Glomerular endothelial cell (primary cell): ENCODE measurements around the gene PRSS16. TPM values are rescaled to one million over a fixed set of nuclear protein-coding genes. Genes with fewer than 3 reads are reported as not detected.

Experiments
- DNase-seq: peaks from one replicate; pipeline ENCODE4 v3.0.0-alpha.2; 2011; ENCODE audit warnings: low read depth, low spot score; ENCODE audit errors: extremely low read depth
- total RNA-seq: library from RNA; depleted of rRNA; stranded (reverse); fragments of >200 nt; gene quantifications from 2 replicates; pipeline ENCODE4 v1.2.3, GENCODE V29; 2015

Gene PRSS16
- total RNA-seq, 1 donor from 2014 or later: not detected

DNA sequence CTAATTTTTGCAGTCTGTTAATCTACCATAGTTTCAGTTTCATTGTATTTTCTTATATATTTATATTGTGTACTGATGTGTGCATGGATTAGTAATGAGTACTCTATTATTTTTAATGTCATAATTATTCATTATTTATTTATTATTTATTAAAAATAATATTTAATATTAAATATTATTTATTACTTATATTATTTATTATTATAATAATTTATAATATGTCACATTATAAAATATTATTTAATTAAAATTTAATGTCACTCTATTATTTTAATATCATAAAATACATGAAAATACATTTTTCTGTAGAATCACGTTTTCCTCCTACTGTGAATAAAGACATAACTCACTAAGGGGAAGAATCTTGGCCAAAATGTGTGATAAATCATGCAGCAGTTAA, 34.1 kb downstream of the PRSS16 start:
- DNase-seq: no peak

DNA sequence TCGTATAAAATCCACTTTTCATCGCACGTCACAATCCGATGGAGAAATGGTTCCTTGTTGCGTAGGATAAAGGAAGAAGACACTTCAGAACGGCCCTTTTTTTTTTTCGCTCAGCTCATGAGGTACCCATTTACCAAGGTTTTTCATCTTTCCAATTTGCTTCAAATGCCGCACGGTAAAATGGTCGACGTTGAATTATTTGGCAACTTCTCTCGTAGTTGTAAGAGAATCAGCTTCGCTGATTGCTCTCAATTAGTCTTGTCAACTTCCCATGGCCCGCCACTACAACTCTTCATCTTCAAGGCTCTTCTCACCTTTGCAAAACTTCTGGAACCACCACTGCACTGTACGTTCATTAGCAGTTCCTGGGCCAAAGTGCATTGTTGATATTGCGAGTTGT, 35.8 kb downstream of the PRSS16 start:
- DNase-seq: no peak

DNA sequence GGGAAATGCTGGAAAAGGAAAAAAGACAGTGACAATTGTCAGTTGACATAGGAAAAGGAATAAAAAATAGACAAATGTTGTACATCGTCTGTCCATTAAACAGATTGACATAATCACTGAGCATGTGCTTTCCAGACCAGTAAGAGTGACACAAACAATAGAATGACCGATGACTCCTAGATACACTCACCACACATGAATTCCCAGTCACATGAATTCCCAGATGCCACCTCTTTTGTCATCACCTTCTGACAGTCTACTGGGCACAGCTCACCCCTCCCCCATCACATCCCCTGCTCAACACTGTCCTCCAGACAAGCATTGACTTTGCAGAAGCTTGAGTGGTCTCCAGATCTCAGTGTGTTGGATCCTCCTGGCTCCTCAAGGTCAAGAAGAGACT, 38.6 kb downstream of the PRSS16 start:
- no peak for DNase-seq

DNA sequence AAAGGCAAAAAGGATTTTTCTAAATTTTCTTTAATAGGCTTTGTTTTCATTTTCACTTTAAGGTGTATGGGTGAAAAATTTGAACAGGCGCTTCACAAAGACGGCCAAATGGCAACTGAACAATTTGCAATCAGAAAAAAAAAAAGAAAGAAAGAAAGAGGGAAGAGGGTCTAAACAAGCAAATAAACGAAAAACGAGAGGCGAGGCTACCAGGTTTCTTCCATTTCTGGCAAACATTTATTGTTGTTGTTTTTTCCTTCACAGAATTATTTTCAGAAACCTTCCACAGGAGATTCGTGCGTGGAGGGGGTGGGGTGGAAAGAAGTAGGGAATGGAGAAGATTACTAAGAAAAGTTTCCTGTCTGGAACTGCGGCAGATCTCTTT, 40.2 kb downstream of the PRSS16 start:
- no peak for DNase-seq

DNA sequence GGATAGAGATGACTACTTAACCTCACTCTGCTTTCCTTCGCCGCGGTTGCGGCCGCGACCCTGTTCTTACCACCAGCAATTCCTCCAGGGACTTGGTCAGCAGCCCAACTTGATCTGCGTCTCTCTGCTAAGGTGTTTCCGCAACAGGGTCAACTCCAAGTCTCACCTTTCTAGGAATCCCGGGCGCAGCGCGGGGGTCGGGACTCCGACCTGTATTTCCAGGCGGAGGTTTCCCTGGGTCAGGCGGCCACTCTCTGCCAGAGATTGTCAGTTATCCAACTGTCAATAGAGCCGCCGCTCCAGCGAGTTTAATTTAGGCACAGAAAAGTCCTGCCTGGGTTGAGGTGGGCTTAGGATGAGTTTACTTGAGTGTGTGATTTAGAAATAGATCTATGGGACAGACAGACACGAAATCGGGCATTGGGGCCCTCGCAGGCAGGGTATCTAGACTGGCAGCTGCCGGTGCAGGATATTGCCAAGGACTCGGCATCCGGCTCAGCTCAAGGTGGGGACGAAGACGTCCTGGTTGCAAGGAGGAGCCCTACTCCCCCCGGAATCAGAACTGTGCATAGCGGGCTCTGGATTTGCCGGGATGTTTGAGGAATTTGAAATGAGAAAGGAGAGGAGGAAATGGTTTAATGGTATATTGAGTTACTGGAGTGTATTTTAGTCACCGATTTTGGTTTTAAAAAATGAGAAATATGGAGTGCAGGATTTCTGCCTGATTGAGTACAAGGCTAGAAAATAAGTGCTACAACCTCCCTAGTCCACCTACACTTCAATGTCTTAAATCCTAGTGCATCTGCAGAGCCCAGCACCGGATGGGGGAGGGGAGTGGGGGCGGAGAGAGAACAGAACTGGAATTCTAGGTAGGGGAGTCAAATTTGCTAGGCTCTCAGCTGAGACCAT, 40.9 kb downstream of the PRSS16 start:
- DNase-seq: no peak

DNA sequence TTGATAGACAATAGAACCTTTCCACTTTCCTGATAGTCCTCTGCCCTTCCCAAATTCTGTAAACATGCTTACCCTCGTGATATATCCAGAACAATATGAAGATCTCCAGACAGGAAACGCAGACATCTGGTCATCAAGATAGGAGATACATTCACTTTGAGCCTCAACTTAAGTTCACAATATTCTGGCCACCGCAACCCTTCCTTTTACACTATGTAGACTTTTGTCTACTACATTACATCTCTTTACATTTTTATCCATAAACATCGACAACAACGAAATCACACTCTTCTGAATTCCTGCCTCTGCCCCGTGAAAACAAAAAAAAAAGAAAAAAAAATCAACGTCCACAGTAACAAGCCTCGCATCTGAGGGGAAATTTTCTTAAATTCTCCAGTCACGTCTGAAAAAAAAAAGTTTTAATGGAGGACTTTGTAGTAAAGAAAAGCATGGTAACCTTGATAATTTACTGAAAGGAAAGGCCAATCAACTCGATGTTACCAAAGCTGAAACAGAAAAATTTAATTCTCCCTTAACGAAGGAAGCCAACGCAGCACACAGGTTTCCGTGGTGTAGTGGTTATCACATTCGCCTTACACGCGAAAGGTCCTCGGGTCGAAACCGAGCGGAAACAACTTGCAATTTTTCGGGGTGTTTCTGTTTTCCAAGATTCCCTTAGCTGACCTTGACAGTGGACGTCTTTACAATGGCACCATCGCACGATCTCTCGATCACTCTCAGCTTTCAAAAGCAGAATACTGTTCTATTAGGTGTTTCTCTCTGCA, 42.8 kb downstream of the PRSS16 start:
- no peak for DNase-seq

DNA sequence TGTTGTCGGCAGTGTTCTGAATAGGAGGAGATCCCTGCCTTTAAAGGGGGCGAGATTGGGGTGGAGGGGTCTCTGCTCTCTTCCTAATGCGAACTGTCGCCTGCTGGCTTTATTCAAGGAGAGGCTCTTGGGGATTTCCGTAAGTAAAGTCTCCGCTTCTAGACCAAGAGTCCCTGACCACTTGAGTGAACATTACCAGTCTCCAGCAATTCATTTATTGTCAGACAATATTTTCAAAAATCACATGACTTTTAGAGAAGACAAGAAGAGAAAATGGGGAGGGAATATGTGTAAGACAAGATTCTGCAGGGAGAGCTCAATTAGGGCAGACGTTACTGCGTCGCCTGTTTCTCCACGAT, 43.3 kb downstream of the PRSS16 start:
- DNase-seq: no peak

DNA sequence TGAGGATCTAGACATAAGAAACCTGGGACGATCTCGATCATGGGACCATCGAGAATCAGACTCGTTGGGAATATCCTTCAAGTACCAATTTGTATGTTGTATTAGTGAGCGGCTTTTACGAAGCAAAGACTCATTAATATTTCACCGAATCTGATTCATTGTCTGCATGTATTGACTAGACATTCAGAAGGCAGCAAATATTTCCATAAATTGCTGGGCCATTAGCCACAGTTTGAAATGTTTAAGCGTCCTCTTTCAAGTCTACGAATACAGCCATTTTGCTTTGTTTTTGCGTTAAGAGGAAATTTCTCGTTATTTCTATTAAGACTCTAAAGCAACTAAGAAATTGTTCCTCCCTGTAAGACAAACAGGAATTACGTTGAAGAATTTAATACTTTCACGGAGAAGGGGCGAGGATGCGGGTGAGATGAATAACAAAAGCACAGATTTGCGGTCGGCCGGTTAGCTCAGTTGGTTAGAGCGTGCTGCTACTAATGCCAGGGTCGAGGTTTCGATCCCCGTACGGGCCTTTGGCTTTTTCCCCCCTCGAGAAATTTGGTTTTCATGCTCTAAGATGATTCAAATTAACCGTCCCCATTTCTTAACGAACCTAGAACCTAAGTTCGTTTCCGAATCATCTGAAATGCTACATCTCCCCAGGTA, 46.1 kb downstream of the PRSS16 start:
- no peak for DNase-seq

DNA sequence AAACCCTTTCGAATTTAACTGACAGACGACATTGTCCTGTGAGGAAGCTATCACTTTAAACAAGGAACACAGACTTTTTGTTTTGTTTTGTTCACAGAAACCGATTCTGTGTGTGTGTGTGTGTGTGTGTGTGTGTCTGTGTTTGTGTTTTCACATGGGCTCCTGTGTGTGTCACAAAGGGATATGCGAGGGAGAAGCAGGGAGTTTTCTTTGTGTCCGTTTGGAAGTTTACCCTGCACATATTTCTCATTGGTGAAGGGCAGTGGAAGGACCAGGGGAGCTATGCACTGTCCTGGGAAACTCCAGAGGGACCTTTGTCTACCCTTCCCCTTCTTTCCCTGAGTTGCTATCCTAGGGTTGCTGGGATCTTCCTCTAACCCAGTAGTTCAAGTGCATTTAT, 46.9 kb downstream of the PRSS16 start:
- DNase-seq: no peak

DNA sequence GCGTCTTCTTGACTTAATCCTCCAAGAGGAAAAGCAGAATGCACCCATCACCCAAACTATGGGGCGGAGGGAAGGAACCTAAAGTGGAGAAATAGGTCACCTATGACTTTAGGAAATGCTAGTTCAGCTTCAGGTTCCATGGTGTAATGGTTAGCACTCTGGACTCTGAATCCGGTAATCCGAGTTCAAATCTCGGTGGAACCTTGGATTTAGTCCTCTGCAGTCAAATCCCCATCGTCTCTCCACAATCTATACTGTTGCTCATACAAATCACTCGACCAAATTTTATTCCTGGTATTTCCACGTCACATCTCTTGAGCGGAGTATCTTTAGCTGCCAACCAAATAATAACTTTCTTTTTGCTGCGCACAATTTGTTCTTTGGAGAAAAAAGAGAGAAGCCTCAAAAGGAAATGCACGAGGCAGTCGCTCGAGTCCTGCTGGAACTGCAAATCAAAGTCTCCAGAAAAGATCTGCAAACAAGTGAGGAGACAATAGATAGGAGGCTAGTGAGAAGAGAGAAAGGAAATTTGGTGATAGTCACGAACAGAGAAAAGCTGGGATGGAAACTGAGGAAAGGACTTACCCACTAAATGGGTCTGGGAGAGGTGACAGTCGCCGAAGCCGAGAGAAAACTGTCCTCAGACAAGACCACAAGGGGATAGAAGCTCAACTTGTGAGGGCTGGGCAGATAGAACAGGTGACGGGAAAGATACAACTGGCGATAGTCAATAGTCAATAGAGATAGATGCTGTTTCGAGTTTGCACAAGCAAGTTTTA, 48.0 kb downstream of the PRSS16 start:
- DNase-seq: no peak

DNA sequence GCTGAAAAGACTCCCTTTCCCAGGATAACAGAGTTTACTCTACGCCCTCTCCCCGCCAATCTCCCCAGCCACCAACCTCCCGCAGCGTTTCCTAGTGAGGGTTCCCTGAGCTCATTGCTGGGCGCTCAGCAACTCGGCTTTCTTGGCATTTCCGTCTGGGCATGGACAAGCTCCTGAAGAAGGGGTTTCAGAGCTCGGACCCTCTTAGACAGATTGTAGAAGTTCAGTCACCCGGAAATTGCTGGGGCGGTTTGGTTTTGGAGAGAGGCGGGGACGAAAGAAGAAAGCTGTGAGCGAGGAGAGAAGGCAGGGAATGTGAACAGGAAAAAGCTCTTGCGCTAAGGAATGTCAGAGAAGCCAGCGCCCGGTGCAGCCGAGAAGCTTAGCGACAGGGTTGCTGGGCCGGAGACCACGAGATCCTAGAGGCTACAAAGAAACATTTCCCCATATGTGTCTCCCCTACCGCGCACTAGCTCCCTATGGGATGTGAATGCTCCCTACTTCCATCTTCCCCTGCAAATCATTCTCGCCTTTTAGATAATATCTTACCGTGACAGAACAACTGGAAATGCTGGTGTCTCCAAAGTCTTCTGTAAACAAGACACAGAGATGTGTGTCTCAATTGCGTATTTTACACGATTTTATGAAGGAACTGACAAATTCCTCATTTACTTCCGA, 48.7 kb downstream of the PRSS16 start:
- no peak for DNase-seq

DNA sequence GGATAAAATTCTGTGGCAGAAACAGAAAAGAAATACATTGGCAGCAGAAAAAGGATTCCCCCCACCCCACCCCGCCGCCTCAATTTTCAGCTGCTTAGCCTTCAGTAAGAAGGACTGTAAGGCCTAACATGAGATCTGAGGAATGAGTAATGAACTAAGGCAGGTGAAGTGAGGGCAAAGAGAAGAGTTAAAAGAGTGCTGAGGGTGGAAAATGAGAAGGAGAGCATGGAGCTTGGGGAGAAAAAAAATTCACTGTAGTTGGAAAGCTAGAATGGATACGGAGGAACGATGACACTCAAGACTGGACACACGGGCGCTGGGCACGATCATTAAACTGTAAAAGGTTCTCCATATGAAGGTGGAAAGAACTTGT, 50.0 kb downstream of the PRSS16 start:
- DNase-seq: no peak

DNA sequence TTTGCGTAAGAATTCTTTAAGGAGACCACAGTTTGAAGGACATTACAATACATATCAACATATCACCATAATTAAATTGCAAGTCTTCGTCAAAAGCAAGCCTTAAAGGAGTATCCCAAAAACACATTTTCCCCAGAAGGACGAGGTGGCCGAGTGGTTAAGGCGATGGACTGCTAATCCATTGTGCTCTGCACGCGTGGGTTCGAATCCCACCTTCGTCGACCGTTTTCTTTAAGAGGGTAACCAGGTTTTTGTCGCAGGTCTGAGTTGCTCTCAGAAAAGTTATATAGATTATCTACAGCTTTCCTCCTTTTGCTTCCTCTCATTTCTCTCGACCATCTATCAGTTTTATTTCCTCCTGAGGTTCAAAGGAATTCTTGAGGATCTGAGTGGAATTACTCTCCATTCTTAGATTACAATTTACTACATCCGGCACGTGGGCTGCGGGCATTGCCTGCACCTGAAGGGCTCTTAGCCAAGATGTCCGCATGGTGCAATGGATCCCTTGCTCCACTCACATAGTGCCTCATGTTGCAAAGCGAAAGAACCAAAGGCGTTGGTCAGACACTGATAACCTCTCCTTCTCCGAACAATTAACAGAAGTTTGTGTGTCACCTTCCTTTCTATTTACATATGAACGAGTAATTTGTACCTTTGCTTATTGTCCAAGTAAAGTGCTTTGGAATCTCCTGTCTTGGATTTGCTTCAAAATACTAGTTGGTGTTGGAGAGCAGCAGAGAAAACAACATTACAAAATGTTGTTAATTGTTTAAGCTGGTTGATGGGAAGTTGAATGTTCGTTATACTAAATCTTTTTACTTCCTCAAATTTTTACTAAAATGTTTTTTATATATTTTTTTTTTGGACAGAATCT, 50.6 kb downstream of the PRSS16 start:
- DNase-seq: no peak

DNA sequence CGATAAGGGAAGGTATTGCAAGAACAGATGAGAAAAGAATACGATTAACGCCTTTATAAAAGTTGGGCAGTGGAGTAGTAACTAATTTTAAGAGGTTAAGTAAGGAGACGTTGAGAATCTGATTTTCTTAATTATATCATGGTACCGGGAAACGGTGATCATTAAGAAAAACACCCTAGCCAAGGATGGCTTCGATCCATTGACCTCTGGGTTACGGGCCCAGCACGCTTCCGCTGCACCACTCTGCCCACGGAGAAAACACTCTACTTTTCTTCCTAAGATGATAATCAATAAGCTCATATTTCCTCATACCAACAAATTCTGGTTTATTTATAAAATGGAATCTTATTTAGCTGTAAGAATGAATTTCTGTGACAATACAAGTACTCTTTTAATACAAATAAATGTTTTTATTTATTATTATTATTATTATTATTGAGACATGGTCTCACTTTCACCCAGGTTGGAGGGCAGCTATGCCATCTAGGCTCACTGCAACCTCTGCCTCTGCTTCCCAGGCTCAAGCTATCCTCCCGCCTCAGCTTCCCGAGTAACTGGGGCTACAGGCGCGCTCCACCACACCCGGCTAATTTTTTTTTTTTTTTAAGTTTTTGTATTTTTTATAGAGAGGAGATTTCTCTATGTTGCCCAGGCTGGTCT, 56.2 kb downstream of the PRSS16 start:
- no peak for DNase-seq

Other genes starting within 250 kb of the PRSS16 start
- not detected in 2 replicates for gene POM121L2, start 64.6 kb downstream of the PRSS16 start, total RNA-seq
- 0.53 and 1.3 TPM in 2 replicates for gene ZNF391, start 141.1 kb downstream of the PRSS16 start, total RNA-seq
- gene ZNF184, start 225.4 kb downstream of the PRSS16 start, total RNA-seq: 4.6 and 6.1 TPM in 2 replicates